HCT116 (cell line): ENCODE data around the gene FBXO34. TPM values are rescaled to one million over a fixed set of nuclear protein-coding genes. Genes with fewer than 3 reads are reported as not detected.

Source experiments
- ATAC-seq: fragments of 200-7000 bp; cut with Tn5 transposase; 2 replicates; pipeline ENCODE4 v1.9.1; 2020; ENCODE audit warnings: mild to moderate bottlenecking, moderate library complexity
- BruUV-seq: library from RNA; stranded (reverse); fragments of 400-500 nt; replicated peaks from 2 replicates; lab custom pipeline; 2021; lab: Mats Ljungman, UMichigan
- CTCF ChIA-PET: fragments of 300-600 bp; sonication (Branson Sonifier 250); formaldehyde crosslinking; loops from one replicate; lab custom pipeline; 2021; ENCODE audit warnings: antibody characterized with exemption; lab: Charles Lee
- POLR2A ChIA-PET: fragments of 300-600, 350-600 bp; sonication (Branson Sonifier 250); formaldehyde crosslinking; loops from one replicate; lab custom pipeline; 2021; ENCODE audit warnings: antibody characterized with exemption; lab: Charles Lee
- RAD21 ChIA-PET, 2 experiments: fragments of 300-600 bp; sonication (Branson Sonifier 250); formaldehyde crosslinking; loops; one replicate each; lab custom pipeline; 2023; ENCODE audit warnings: low total read pairs in 2 of 2; ENCODE audit not compliant: uncharacterized antibody in 2 of 2, unreplicated experiment in 2 of 2, low non-redundant PET in 1 of 2; lab: Charles Lee
- DNase-seq: peaks from one replicate; pipeline ENCODE4 v3.0.0-alpha.2; 2010; ENCODE audit warnings: low read depth, low spot score
- H2AFZ ChIP-seq: fragments of 200-600 bp; shearing (Covaris generic), sonication (generic); 2 replicates; pipeline ENCODE4 v1.6.1; 2017; ENCODE audit warnings: low read depth, mixed run types, mixed read lengths, antibody characterized with exemption, low read length; ENCODE audit not compliant: poor library complexity, severe bottlenecking
- H3K27ac ChIP-seq: 2 replicates; pipeline ENCODE4 v1.5.1; 2012; ENCODE audit warnings: low read depth, low read length
- H3K27me3 ChIP-seq: fragments of 200-600 bp; sonication (generic); 2 replicates; pipeline ENCODE4 v1.6.1; 2016; ENCODE audit warnings: mixed run types, low read length, mixed read lengths; ENCODE audit not compliant: insufficient read depth
- H3K36me3 ChIP-seq, 2 experiments: fragments of 200-500 bp in 1 of 2; fragments of 200-600 bp in 1 of 2; sonication (Bioruptor generic) in 1 of 2; sonication (generic) in 1 of 2; 2 replicates each; pipeline versions ENCODE4 v1.5.1 to v1.6.1; 2014 to 2016; ENCODE audit warnings: low read length in 2 of 2, inconsistent platforms in 1 of 2, mixed read lengths in 1 of 2, mixed run types in 1 of 2; ENCODE audit not compliant: insufficient read depth in 2 of 2, control insufficient read depth in 1 of 2
- H3K4me1 ChIP-seq, 2 experiments: fragments of 200-600 bp in 1 of 2; sonication (generic) in 1 of 2; 2 replicates each; pipeline versions ENCODE4 v1.5.1 to v1.6.1; 2012 to 2017; ENCODE audit warnings: low read length in 2 of 2, inconsistent platforms in 1 of 2, mild to moderate bottlenecking in 1 of 2, mixed read lengths in 1 of 2, mixed run types in 1 of 2, moderate library complexity in 1 of 2; ENCODE audit not compliant: insufficient read depth in 2 of 2, control insufficient read depth in 1 of 2
- H3K4me2 ChIP-seq: fragments of 200-600 bp; sonication (generic); 2 replicates; pipeline ENCODE4 v1.6.1; 2017; ENCODE audit warnings: mixed run types, low read length, mixed read lengths
- H3K4me3 ChIP-seq, 2 experiments: fragments of 200-600 bp in 1 of 2; sonication (generic) in 1 of 2; replicated peaks in 1 of 2; 2 replicates each; pipeline ENCODE4 v1.5.1; 2011 to 2016; ENCODE audit warnings: low read length in 2 of 2, control low read depth in 1 of 2, low read depth in 1 of 2, mild to moderate bottlenecking in 1 of 2, mixed read lengths in 1 of 2, mixed run types in 1 of 2
- H3K79me2 ChIP-seq: fragments of 200-600 bp; sonication (generic); 2 replicates; pipeline ENCODE4 v1.6.1; 2017; ENCODE audit warnings: mild to moderate bottlenecking, mixed run types, low read length, moderate library complexity, mixed read lengths; ENCODE audit not compliant: insufficient read depth
- H3K9ac ChIP-seq: fragments of 200-600 bp; sonication (generic); 2 replicates; pipeline ENCODE4 v1.6.1; 2016; ENCODE audit warnings: low read length, mixed read lengths
- H3K9me2 ChIP-seq: fragments of 200-600 bp; sonication (generic), shearing (Covaris generic); 2 replicates; pipeline ENCODE4 v1.6.1; 2017; ENCODE audit warnings: mixed run types, mild to moderate bottlenecking, moderate library complexity; ENCODE audit not compliant: insufficient read depth
- H3K9me3 ChIP-seq, 2 experiments: fragments of 200-500 bp in 1 of 2; fragments of 200-600 bp in 1 of 2; sonication (Bioruptor generic) in 1 of 2; sonication (generic) in 1 of 2; 2 replicates each; pipeline ENCODE4 v1.6.1; 2014 to 2017; ENCODE audit warnings: low read length in 2 of 2, mixed read lengths in 2 of 2, inconsistent platforms in 1 of 2, low read depth in 1 of 2, mild to moderate bottlenecking in 1 of 2, mixed run types in 1 of 2, moderate library complexity in 1 of 2; ENCODE audit not compliant: control insufficient read depth in 1 of 2, insufficient read depth in 1 of 2
- H4K20me1 ChIP-seq: fragments of 200-600 bp; sonication (generic), shearing (Covaris generic); 2 replicates; pipeline ENCODE4 v1.6.1; 2017; ENCODE audit warnings: mixed run types, mild to moderate bottlenecking, moderate library complexity; ENCODE audit not compliant: insufficient read depth
- CBX3 ChIP-seq: IDR thresholded peaks from 2 replicates; pipeline ENCODE4 v1.6.1; 2012; ENCODE audit warnings: low read depth
- CEBPB ChIP-seq: IDR thresholded peaks from 2 replicates; pipeline ENCODE4 v1.6.1; 2012; ENCODE audit warnings: low read depth
- CTCF ChIP-seq, 3 experiments: fragments of 200-600 bp in 1 of 3; sonication (generic) in 1 of 3; IDR thresholded peaks in 2 of 3; conservative IDR thresholded peaks in 1 of 3; 2 replicates each; pipeline ENCODE4 v1.5.1; 2012 to 2017; ENCODE audit warnings: low read depth in 2 of 3, low read length in 2 of 3, antibody characterized with exemption in 1 of 3, borderline replicate concordance in 1 of 3, control low read depth in 1 of 3, mild to moderate bottlenecking in 1 of 3, mixed read lengths in 1 of 3, mixed run types in 1 of 3, moderate library complexity in 1 of 3; ENCODE audit not compliant: insufficient read depth in 1 of 3
- EZH2phosphoT487 ChIP-seq: fragments of 200-600 bp; IDR thresholded peaks from 2 replicates; pipeline ENCODE4 v1.6.1; 2018; ENCODE audit warnings: antibody characterized with exemption, borderline replicate concordance
- FOSL1 ChIP-seq: IDR thresholded peaks from 2 replicates; pipeline ENCODE4 v1.6.1; 2012; ENCODE audit warnings: low read depth
- MAX ChIP-seq: IDR thresholded peaks from 2 replicates; pipeline ENCODE4 v1.6.1; 2012
- POLR2AphosphoS5 ChIP-seq: IDR thresholded peaks from 2 replicates; pipeline ENCODE4 v1.6.1; 2011; ENCODE audit warnings: mild to moderate bottlenecking, low read depth, low read length, moderate library complexity
- YY1 ChIP-seq: IDR thresholded peaks from 2 replicates; pipeline ENCODE4 v1.6.1; 2011; ENCODE audit warnings: low read length, low read depth, moderate library complexity, mild to moderate bottlenecking; ENCODE audit not compliant: insufficient replicate concordance; ENCODE audit errors: extremely low read depth
- ZBTB33 ChIP-seq: IDR thresholded peaks from 2 replicates; pipeline ENCODE4 v1.6.1; 2011; ENCODE audit warnings: mild to moderate bottlenecking, low read length, moderate library complexity; ENCODE audit not compliant: insufficient replicate concordance; ENCODE audit errors: extremely low read depth
- ZNF274 ChIP-seq: fragments of 200-500 bp; sonication (Bioruptor generic); IDR thresholded peaks from 2 replicates; pipeline ENCODE4 v1.6.1; 2014; ENCODE audit warnings: mild to moderate bottlenecking, low read depth, low read length, inconsistent platforms
- intact Hi-C: fragments of 100-400 bp; cut with micrococcal nuclease; formaldehyde crosslinking; loops from 2 replicates; pipeline ENCODE4 v1.10.0; 2022
- total RNA-seq: library from RNA; stranded (reverse); gene quantifications from one replicate; pipeline ENCODE4 v1.2.1, GENCODE V29; 2021; ENCODE audit not compliant: unreplicated experiment

Gene FBXO34
- total RNA-seq, 1 experiment from 2014 or later, result 26.9 TPM

- no TSS peak for BruUV-seq
- Histone ChIP-seq H3K4me3 (no peak overlapping the region), H3K9me2 (no peaks in the 10 kb centered on the region), H3K27me3 (no peaks in the 10 kb centered on the region), H3K4me2 (no peak overlapping the region), H3K9ac (no peak overlapping the region), H3K79me2 (peaks cover 93% of the 10 kb centered on the region), H3K9me3 (no peaks in the 10 kb centered on the region), H3K36me3 (no peaks in the 10 kb centered on the region), H3K27ac (no peak overlapping the region), H4K20me1 (no peaks in the 10 kb centered on the region), H2AFZ (no peak overlapping the region), H3K4me1 (peaks cover 0 to 6% of the 10 kb centered on the region in 2 experiments; a peak in 1 of 4 replicates)
- RAD21 ChIA-PET, result no interaction called here
- intact Hi-C loops, result no loop called here
- DNase-seq (no peak), ATAC-seq (no peak)
- CTCF ChIA-PET, result no interaction called here
- TF ChIP-seq CEBPB (no peak), MAX (no peak), POLR2AphosphoS5 (no peak), ZNF274 (no peak), CBX3 (no peak), CTCF (IDR thresholded peaks at IDR 0.05 in 2 of 3, conservative IDR thresholded peaks at IDR 0.05 in 1 of 3; ENCODE audit: borderline replicate concordance in 1 of 3, insufficient read depth in 1 of 3, low read depth in 2 of 3, low read length in 2 of 3) (no peak)
- POLR2A ChIA-PET, result no interaction called here
Measured at GRCh38 chr14:55288439-55288838, 17.2 kb downstream of the FBXO34 start.

- Histone ChIP-seq H3K9me3 (no peaks in the 10 kb centered on the region), H2AFZ (no peak overlapping the region), H3K4me2 (no peak overlapping the region), H3K9me2 (no peaks in the 10 kb centered on the region), H3K27me3 (no peaks in the 10 kb centered on the region), H3K36me3 (no peaks in the 10 kb centered on the region), H3K27ac (no peak overlapping the region), H4K20me1 (no peaks in the 10 kb centered on the region), H3K4me1 (no peaks in the 10 kb centered on the region), H3K79me2 (peaks cover 93% of the 10 kb centered on the region), H3K4me3 (no peak overlapping the region), H3K9ac (no peak overlapping the region)
- intact Hi-C loops, result no loop called here
- ATAC-seq, result no peak
- RAD21 ChIA-PET, result no interaction called here
- no peak for DNase-seq
- CTCF ChIA-PET, result no interaction called here
- no TSS peak for BruUV-seq
- POLR2A ChIA-PET, result no interaction called here
- no peak for TF ChIP-seq MAX
- no peak for TF ChIP-seq CBX3
- no peak for TF ChIP-seq EZH2phosphoT487
- TF ChIP-seq ZBTB33, result no peak
- TF ChIP-seq YY1, result no peak
- no peak for TF ChIP-seq FOSL1
Measured at GRCh38 chr14:55291480-55292081, 20.4 kb downstream of the FBXO34 start.
